Fibroblast of skin of right quadriceps (primary cell): Measurements from ENCODE around the gene SAMD4B.
"Not testable (repeated sequence)": the region's sequence is repeated elsewhere in the genome, so short reads cannot be mapped to it uniquely, and the experiment has no call there.

ENCODE experiments used
- DNase-seq: peaks from one replicate; pipeline ENCODE4 v3.0.0-alpha.2; 2013

SAMD4B gene, protein sequence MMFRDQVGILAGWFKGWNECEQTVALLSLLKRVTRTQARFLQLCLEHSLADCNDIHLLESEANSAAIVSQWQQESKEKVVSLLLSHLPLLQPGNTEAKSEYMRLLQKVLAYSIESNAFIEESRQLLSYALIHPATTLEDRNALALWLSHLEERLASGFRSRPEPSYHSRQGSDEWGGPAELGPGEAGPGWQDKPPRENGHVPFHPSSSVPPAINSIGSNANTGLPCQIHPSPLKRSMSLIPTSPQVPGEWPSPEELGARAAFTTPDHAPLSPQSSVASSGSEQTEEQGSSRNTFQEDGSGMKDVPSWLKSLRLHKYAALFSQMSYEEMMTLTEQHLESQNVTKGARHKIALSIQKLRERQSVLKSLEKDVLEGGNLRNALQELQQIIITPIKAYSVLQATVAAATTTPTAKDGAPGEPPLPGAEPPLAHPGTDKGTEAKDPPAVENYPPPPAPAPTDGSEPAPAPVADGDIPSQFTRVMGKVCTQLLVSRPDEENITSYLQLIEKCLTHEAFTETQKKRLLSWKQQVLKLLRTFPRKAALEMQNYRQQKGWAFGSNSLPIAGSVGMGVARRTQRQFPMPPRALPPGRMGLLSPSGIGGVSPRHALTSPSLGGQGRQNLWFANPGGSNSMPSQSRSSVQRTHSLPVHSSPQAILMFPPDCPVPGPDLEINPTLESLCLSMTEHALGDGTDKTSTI

DNA sequence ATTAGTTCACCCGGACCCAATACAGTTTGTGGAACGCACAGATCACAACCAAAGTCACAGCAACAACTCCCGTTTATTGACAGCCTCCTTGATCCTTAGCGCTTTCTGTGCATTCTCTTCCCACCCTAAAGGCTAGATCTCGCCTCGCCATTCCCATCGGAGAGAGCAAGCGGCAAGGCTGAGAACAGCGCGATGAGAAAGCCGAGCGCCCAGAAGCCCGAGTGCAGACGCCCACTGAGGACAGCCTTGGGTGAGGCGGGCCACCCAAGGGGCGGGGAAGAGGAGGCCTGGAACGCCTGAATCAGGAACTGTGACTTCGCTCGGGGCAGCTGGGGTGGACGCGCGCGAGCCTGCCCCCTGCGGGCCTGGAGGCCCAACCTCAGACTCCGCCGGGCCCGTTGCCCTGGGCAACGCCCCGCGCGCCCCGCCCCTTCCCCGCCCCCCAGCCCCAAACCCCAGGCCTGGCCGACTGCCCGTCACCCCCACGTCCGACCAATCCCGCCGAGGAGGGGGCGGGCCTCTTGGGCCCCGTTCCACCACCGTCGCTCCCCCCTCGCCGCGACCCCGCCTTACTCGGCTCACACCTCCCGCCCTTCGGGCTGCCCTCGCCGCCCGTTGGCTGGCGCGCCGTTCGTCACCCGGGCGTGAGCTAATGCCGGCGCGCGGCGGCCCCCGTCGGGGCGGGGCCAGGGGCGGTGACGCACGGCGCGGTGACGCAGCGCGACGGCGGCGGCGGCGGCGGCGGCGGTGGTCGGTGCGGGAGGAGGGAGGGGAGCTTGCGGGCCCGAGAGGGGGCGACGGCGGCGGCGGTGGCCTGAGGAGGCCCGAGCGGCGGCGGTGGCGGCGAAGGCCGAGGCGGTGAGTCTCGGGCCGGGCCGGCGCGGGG lies at the start of gene SAMD4B:
TSS of gene SAMD4B (plus strand) at position 703 of the 886 bp plus-strand sequence. CDS start 14,473 bp downstream, outside the sequence.
- DNase-seq, result peak; percentile 98

DNA sequence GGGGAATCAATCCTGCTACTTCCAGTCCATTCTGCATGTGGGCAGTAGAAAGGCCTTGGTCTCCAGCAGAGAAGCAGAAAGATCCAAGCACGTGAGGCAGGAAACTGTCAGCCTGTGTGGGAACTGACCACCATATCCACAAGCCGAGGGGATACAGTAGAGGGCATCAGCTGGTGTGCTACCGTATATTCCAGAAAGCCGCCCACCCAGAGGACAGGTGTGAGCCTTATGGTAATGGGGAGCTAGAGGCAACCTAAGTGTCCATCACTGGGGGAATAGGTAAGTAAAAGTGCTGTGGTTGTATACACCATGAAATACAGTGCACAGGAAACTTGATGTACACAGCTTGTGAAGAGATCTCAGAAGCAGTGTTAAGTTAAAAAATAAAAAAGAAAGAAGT lies 48.8 kb upstream of the SAMD4B start:
- DNase-seq, result no peak

DNA sequence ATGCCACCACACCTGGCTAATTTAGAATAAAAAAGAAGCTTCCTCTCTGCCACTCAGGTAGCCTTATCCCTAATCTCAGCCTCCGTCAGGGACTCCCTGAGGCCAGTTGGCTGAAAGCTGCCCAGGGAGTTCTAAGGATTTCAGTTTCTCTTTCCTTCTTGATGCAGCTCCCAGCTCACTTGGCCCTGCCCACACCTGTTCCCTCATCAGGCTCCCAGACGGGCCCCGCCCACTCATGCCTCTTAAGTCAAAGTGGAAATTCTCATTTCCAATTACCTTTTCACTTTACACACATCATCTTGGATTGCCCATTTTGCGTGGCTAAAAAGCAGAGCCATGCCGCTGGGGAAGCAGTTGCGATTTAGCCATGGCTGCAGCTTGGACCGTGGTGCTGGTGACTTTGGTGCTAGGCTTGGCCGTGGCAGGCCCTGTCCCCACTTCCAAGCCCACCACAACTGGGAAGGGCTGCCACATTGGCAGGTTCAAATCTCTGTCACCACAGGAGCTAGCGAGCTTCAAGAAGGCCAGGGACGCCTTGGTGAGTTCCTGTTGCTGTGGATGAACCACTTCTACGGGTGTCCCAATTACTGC lies 46.1 kb upstream of the SAMD4B start, which contains the start of gene IFNL1:
TSS of gene IFNL1 (plus strand) at position 353 of the 591 bp plus-strand sequence. CDS start at position 368, 15 bp downstream.
- no peak for DNase-seq

DNA sequence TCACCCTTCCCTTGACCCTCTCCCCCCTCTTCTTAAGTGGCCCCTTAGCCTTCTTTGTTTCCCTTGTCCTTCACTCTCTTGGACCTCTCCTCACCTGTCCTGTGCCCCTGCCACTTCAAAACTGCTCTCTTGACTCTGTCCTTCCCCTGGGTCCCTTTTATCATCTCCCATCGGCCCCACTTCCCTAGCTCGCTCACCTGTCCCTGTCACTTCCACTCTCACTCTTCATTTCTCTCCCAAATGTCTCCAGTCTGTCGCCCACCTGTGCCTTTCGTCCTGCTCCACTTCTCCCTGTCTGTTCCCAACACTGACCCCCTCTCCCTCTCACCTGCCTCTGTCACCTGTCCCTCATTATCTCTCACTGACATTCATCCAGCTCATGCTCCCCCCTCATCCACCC lies 45.3 kb upstream of the SAMD4B start:
- DNase-seq, result no peak

- DNase-seq, result no peak
These were observed 44.1 kb upstream of the SAMD4B start for GRCh38 chr19:39297931-39298634.

GRCh38 chr19:39299404-39299803 lies 42.8 kb upstream of the SAMD4B start:
- DNase-seq, result no peak

DNA sequence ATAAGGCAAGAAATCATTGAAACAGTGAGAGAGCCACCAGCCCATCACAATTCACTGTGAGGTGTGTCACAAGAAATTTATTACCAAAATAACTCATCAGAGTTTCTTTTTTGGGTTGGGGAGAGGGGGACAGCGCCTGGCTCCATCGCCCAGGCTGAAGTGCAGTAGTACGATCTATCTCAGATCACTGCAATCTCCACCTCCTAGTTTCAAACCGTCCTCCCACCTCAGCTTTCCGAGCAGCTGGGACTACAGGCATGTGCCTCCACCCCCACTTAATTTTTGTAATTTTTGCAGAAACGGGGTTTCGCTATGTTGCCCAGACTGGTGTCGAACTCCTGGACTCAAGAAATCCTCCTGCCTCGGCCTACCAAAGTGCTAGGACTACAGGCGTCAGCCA lies 42.4 kb upstream of the SAMD4B start:
- no peak for DNase-seq

- no peak for DNase-seq
These were observed 41.2 kb upstream of the SAMD4B start for GRCh38 chr19:39301021-39301420.

- DNase-seq, result no peak
These were observed 40.7 kb upstream of the SAMD4B start for GRCh38 chr19:39301562-39301961.

- DNase-seq, result no peak
These were observed 38.6 kb upstream of the SAMD4B start for GRCh38 chr19:39303373-39304184.

DNA sequence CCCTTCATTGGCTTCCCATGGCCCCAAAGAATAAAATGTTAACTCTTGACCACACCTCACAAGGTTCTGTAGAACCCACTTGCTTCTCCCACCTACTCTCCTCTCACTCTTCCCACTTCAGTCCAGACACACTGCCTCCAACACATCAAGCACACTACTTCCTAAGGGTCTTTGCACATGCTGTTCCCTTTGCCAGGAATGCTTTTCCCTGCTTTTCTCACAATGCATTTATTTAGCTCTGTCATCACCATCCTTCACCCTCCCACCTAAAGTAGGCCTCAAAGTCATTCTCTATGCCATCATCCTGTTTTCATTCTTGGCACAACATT lies 38.1 kb upstream of the SAMD4B start:
- DNase-seq, result no peak

DNA sequence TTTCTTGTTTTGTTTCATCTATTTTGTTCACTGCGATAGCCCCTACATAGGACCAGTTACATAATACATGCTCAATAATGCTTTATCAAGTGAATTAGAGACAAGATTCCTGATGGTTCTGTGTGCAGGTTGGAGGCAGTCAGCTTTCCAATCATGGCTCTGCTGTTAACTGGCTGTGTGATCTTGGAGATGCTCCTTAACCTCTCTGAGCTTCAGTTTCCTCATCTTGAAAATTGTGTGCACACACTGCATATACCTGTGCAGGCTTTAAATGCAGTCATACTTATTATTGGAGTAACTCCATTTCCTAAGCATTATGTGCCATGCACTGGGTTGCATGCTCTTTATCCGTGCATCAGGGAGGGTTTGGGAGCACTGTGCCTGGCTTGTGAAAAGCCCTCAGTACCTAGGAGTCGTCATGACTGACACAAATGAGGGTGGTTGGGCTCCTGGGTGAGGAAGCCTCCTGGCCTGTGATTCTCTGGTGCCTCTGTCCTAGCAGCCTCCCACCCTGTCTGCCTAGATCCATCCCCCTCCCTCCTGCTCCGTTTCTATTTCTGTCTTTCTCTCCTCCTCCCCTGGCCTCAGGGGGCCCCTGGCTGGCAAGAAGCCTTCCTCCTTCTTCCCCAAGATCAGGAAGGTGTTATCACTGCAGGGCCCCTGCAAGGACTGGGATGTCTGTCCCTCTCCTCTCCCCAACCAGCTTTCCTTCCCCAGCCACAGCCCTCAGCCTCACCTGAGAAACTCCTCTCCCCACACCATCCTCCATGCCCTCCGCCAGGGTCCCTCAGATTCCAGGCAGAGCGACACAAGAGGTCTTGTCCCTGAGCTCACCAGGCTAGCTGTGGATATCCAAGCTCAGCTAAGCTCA lies 37.3 kb upstream of the SAMD4B start:
- DNase-seq, result no peak

DNA sequence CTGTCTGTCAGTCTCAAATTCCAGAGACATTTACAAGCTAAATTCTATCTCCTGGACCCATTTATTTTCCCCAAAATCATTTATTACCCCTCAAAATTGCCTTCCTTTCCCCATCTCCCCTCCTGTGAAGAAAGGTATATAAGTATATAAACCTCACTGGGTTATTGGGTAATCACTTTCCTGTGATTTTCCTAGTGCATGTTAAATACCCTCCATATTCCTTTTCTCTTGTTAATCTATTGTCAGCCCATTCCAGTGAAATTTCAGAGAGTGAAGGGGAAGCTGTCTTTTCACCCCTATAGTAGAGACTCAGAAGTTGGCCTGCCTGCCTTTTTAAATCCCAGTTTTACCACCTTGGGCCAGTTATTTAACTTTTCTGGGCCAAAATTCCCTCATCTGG lies 36.1 kb upstream of the SAMD4B start:
- DNase-seq, result no peak

DNA sequence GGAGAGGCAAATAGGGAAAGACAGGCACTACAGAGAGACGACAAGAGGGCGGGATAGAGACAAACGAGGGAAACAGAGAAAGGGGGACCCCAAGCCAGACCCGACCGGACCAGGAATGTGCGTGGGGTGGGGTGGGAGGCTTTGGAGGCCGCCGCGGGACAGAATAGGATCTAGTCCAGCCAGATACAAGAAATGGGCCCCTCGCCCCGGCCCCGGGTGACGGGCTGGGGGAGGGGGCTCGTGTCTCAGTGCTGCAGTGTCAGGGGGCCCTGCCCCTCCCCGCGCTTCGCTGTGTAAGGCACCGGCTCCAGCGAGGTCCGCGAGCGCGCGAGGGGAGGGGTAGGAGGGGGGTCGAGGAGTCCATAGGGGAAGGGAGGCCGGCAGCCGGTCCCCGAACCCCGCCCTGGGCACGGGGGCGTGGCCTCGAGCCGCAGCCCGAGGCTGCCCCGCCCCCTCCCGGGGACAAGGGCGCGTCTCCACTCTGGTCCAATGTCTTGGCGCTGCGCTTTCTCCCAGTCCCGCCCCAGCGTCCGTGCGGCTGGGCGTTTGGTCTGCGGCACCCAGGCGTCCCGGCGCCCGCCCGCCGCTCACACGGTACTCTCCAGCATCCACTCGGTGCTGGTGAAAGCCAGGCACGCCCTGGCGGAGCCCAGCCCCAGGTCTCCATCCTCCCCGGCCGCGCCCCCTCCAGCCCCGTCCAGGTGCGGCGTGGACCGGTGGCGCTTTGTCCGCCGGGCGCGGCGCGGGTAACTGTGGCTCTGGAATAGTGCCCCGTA lies 35.0 kb upstream of the SAMD4B start:
- DNase-seq, result no peak

GRCh38 chr19:39307822-39308530 lies 34.2 kb upstream of the SAMD4B start:
- DNase-seq, result no peak

DNA sequence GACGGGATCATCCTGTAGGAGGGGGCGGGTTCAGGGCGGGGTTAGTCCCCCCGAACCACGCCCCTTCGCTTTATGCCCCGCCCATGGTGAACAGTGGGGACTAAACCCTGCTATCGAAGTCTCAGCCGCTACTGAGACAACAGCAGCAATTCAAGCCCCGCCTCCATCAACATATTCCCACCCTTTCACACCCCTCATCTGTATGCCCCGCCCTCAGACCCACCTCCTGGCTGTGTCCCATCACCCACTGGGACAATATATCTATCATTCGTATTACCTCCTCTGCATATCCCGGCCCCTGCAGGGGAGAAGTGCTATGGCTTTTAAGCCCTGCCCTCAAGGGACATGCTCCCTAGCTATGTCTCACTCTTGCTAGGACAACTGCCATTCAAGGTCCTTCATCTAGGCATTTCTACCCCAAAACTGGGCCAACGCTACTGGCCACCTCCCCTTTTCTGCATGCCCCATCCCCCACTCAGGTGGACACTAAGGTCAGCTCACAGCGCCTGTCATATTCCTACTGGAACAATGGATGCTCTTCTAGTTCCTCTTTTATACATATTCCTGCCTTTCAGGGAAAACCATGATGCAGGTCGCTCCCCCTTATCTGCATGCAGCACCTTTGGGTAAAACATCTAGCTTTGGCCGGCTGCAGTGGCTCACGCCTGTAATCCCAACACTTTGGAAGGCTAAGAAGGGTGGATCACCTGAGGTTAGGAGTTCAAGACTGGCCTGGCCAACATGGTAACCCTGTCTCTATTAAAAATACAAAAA lies 33.5 kb upstream of the SAMD4B start:
- DNase-seq, result no peak

- DNase-seq, result not testable (repeated sequence)
These were observed 32.9 kb upstream of the SAMD4B start for GRCh38 chr19:39309305-39309670.
